Measurements from ENCODE around the gene VPS13A. TPM values are rescaled to one million over a fixed set of nuclear protein-coding genes. Genes with fewer than 3 reads are reported as not detected.

Gene VPS13A
- total and polyA plus RNA-seq, 9 of the 15 experiments (the other 6 are each of a cell fraction or from before 2014, with no cell fraction given): 5.6 to 29.9 (median 14.7) TPM

DNA sequence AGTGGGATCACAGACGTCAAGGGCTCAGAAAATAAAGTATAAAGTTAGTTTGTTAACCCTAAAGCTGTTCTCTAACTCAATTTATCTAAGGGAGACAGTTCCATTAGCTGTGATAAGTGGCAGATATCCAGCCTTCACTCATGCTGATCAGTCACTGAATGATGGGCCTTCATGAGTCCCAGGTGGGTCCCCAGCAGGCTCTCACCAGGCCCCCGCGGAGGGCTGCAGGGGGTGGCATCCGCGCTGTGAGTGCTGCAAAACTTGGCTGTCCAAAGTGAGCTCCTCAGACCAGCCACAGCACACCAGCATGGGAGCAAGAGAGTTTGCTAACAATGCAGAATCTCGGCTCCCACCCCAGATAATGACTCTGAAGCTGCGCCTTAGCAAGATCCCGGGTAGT lies 283.6 kb downstream of the VPS13A start (continued):
- TF ChIP-seq, protein P1, sequence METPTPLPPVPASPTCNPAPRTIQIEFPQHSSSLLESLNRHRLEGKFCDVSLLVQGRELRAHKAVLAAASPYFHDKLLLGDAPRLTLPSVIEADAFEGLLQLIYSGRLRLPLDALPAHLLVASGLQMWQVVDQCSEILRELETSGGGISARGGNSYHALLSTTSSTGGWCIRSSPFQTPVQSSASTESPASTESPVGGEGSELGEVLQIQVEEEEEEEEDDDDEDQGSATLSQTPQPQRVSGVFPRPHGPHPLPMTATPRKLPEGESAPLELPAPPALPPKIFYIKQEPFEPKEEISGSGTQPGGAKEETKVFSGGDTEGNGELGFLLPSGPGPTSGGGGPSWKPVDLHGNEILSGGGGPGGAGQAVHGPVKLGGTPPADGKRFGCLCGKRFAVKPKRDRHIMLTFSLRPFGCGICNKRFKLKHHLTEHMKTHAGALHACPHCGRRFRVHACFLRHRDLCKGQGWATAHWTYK (CRISPR knock-in tag; IDR thresholded peaks at IDR 0.05): no peak
- no peak for TF ChIP-seq SRSF1 (IDR thresholded peaks at IDR 0.05; ENCODE audit: low read depth, low read length)

DNA sequence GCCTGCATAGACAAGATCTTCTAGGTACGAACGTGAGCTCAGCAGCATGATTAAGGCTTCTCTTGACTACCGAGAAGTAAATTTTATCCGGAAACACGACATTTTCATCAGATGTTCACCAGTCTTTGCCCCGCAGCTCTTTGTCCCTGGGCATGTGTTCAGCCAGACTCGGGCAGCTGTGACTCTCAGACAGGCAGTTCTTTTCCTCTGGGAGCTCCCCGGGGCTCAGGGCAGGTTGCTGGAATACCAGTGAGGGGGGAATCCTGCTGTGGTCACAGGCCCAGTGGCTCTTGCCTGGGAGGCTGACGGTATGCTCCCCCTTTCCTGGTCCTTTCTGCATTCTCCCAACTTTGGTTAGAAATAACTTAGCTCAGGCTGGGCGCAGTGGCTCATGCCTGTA lies 284.7 kb downstream of the VPS13A start:
- Histone ChIP-seq H4K20me1 (replicated peaks; ENCODE audit: control insufficient read depth, insufficient read depth, low read length) (no peaks in the 10 kb centered on the region), H3K79me2 (ENCODE audit: control insufficient read depth, insufficient read depth, low read length) (no peaks in the 10 kb centered on the region), H2AFZ (ENCODE audit: low read depth, low read length) (no peak overlapping the region), H3K4me2 (ENCODE audit: insufficient read depth, low read length) (no peak overlapping the region), H3K36me3 (ENCODE audit: control insufficient read depth, insufficient read depth, low read length) (no peaks in the 10 kb centered on the region), H3K27me3 (ENCODE audit: control insufficient read depth in 2 of 2, insufficient read depth in 2 of 2, low read length in 2 of 2) (peaks cover 0 to 17% of the 10 kb centered on the region in 2 experiments; a peak in 2 of 5 replicates), H3K4me3 (no peak overlapping the region), H3K9me1 (ENCODE audit: control insufficient read depth, insufficient read depth, low read length) (no peaks in the 10 kb centered on the region), H3K9ac (ENCODE audit: insufficient read depth in 1 of 2, low read depth in 2 of 2, low read length in 2 of 2) (no peak overlapping the region), H3K4me1 (replicated peaks in 1 of 2; ENCODE audit: control insufficient read depth in 2 of 2, insufficient read depth in 2 of 2, low read length in 2 of 2) (no peaks in the 10 kb centered on the region; a peak in 1 of 5 replicates), H3K27ac (ENCODE audit: extremely low read depth, low read depth, low read length) (no peak overlapping the region), H3K9me3 (replicated peaks; ENCODE audit: control insufficient read depth, insufficient read depth, low read depth, low read length) (no peaks in the 10 kb centered on the region)
- in situ Hi-C loops (cut with MboI): no loop called here
- intact Hi-C loops (cut with micrococcal nuclease): no loop called here
- FAIRE-seq (no peak), DNase-seq (ENCODE audit: extremely low read depth in 1 of 4, low spot score in 3 of 4) (no peak), ATAC-seq (no peak)
- WGBS (ENCODE audit: insufficient coverage, low coverage, missing lambda C conversion rate): 2% methylated on average over 10 of the region's 10 CpGs
- ChIA-PET CTCF (ENCODE audit: low intra/inter-chr PET ratio) (no interaction called here), POLR2A (interaction anchor here (0.6 kb wide), 1 partner anchor 956 kb away, joined by 3 read pairs; no protein-coding TSS in a partner anchor)
- BruUV-seq (replicated peaks): no TSS peak
- TF ChIP-seq HNRNPLL (IDR thresholded peaks at IDR 0.05; ENCODE audit: low read depth, low read length, poor library complexity, severe bottlenecking) (no peak), FIP1L1 (IDR thresholded peaks at IDR 0.05; ENCODE audit: low read depth, low read length, poor library complexity, severe bottlenecking) (no peak), CBX2 (IDR thresholded peaks at IDR 0.05; ENCODE audit: insufficient read depth, low read length, poor library complexity, severe bottlenecking) (no peak), HDAC8 (tag; IDR thresholded peaks at IDR 0.05) (no peak), C11orf30 (IDR thresholded peaks at IDR 0.05; ENCODE audit: low read depth) (no peak), RBM14 (IDR thresholded peaks at IDR 0.05; ENCODE audit: borderline replicate concordance, insufficient read depth, low read depth, low read length) (no peak), YY1 (IDR thresholded peaks at IDR 0.05; ENCODE audit: borderline replicate concordance in 1 of 3, control insufficient read depth in 1 of 3, extremely low read depth in 1 of 3, insufficient read depth in 3 of 3, insufficient read length in 1 of 3, insufficient replicate concordance in 2 of 3, low read depth in 1 of 3, low read length in 2 of 3) (no peak)
- TF ChIP-seq, protein P2, sequence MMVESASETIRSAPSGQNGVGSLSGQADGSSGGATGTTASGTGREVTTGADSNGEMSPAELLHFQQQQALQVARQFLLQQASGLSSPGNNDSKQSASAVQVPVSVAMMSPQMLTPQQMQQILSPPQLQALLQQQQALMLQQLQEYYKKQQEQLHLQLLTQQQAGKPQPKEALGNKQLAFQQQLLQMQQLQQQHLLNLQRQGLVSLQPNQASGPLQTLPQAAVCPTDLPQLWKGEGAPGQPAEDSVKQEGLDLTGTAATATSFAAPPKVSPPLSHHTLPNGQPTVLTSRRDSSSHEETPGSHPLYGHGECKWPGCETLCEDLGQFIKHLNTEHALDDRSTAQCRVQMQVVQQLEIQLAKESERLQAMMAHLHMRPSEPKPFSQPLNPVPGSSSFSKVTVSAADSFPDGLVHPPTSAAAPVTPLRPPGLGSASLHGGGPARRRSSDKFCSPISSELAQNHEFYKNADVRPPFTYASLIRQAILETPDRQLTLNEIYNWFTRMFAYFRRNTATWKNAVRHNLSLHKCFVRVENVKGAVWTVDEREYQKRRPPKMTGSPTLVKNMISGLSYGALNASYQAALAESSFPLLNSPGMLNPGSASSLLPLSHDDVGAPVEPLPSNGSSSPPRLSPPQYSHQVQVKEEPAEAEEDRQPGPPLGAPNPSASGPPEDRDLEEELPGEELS (CRISPR knock-in tag; IDR thresholded peaks at IDR 0.05; ENCODE audit: borderline replicate concordance): no peak
- TF ChIP-seq, protein P3, sequence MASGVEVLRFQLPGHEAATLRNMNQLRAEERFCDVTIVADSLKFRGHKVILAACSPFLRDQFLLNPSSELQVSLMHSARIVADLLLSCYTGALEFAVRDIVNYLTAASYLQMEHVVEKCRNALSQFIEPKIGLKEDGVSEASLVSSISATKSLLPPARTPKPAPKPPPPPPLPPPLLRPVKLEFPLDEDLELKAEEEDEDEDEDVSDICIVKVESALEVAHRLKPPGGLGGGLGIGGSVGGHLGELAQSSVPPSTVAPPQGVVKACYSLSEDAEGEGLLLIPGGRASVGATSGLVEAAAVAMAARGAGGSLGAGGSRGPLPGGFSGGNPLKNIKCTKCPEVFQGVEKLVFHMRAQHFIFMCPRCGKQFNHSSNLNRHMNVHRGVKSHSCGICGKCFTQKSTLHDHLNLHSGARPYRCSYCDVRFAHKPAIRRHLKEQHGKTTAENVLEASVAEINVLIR (CRISPR knock-in tag; IDR thresholded peaks at IDR 0.05): no peak
- TF ChIP-seq, protein P4, sequence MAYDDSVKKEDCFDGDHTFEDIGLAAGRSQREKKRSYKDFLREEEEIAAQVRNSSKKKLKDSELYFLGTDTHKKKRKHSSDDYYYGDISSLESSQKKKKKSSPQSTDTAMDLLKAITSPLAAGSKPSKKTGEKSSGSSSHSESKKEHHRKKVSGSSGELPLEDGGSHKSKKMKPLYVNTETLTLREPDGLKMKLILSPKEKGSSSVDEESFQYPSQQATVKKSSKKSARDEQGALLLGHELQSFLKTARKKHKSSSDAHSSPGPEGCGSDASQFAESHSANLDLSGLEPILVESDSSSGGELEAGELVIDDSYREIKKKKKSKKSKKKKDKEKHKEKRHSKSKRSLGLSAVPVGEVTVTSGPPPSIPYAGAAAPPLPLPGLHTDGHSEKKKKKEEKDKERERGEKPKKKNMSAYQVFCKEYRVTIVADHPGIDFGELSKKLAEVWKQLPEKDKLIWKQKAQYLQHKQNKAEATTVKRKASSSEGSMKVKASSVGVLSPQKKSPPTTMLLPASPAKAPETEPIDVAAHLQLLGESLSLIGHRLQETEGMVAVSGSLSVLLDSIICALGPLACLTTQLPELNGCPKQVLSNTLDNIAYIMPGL (CRISPR knock-in tag; IDR thresholded peaks at IDR 0.05): no peak

Data from K562 (cell line).